ENCODE measurements around the gene CDH2.

CDH2 gene

GRCh38 chr18:28158083-28158581 lies 18.8 kb downstream of the CDH2 start:
- TF ChIP-seq CTCF (IDR thresholded peaks at IDR 0.05): no peak
- Histone ChIP-seq H3K27ac (no peak overlapping the region), H3K36me3 (no peaks in the 10 kb centered on the region), H3K4me3 (ENCODE audit: low read depth in 1 of 2, low read length in 1 of 2) (no peak overlapping the region), H3K9me3 (no peaks in the 10 kb centered on the region), H3K4me1 (ENCODE audit: control insufficient read depth in 1 of 2, insufficient read depth in 1 of 2, low read depth in 1 of 2, low read length in 1 of 2) (no peaks in the 10 kb centered on the region), H3K27me3 (no peaks in the 10 kb centered on the region)

GRCh38 chr18:28153485-28154065 lies 23.4 kb downstream of the CDH2 start:
- no peak overlapping the region for H3K27ac ChIP-seq
- peaks cover 0 to 3% of the 10 kb centered on the region in 2 experiments for H3K4me1 ChIP-seq (ENCODE audit: control insufficient read depth in 1 of 2, insufficient read depth in 1 of 2, low read depth in 1 of 2, low read length in 1 of 2)
- no peak overlapping the region for H3K4me3 ChIP-seq (ENCODE audit: low read depth in 1 of 2, low read length in 1 of 2)
- TF ChIP-seq CTCF (IDR thresholded peaks at IDR 0.05): no peak
- no peaks in the 10 kb centered on the region for H3K9me3 ChIP-seq
- H3K27me3 ChIP-seq: no peaks in the 10 kb centered on the region
- H3K36me3 ChIP-seq: no peaks in the 10 kb centered on the region

- no peaks in the 10 kb centered on the region for H3K36me3 ChIP-seq
- H3K27me3 ChIP-seq: no peaks in the 10 kb centered on the region
- no peaks in the 10 kb centered on the region for H3K9me3 ChIP-seq
- H3K4me1 ChIP-seq (ENCODE audit: control insufficient read depth in 1 of 2, insufficient read depth in 1 of 2, low read depth in 1 of 2, low read length in 1 of 2): peaks cover 0 to 11% of the 10 kb centered on the region in 2 experiments
- H3K27ac ChIP-seq: no peak overlapping the region
- no peak overlapping the region for H3K4me3 ChIP-seq (ENCODE audit: low read depth in 1 of 2, low read length in 1 of 2)
- no peak for TF ChIP-seq CTCF (IDR thresholded peaks at IDR 0.05)
These were observed 24.2 kb downstream of the CDH2 start for GRCh38 chr18:28152754-28153153.

- no peaks in the 10 kb centered on the region for H3K36me3 ChIP-seq
- no peak overlapping the region for H3K4me3 ChIP-seq (ENCODE audit: low read depth in 1 of 2, low read length in 1 of 2)
- H3K9me3 ChIP-seq: no peaks in the 10 kb centered on the region
- H3K27ac ChIP-seq: no peak overlapping the region
- no peak for TF ChIP-seq CTCF (IDR thresholded peaks at IDR 0.05)
- no peaks in the 10 kb centered on the region for H3K27me3 ChIP-seq
- H3K4me1 ChIP-seq (ENCODE audit: control insufficient read depth in 1 of 2, insufficient read depth in 1 of 2, low read depth in 1 of 2, low read length in 1 of 2): peaks cover 0 to 13% of the 10 kb centered on the region in 2 experiments
These were observed 24.6 kb downstream of the CDH2 start for GRCh38 chr18:28152354-28152753.

- no peak for TF ChIP-seq CTCF (IDR thresholded peaks at IDR 0.05)
These were observed 25.5 kb downstream of the CDH2 start for GRCh38 chr18:28151434-28151833.

More at GRCh38 chr18:28151434-28151833, 25.5 kb downstream of the CDH2 start:
- Histone ChIP-seq H3K4me3 (ENCODE audit: low read depth in 1 of 2, low read length in 1 of 2) (no peak overlapping the region), H3K27me3 (no peaks in the 10 kb centered on the region), H3K9me3 (no peaks in the 10 kb centered on the region), H3K27ac (no peak overlapping the region), H3K36me3 (no peaks in the 10 kb centered on the region), H3K4me1 (ENCODE audit: control insufficient read depth in 1 of 2, insufficient read depth in 1 of 2, low read depth in 1 of 2, low read length in 1 of 2) (peaks cover 0 to 13% of the 10 kb centered on the region in 2 experiments)

Data from neutrophil (primary cell).